ENCODE data around the gene ERICH6B. TPM values are rescaled to one million over a fixed set of nuclear protein-coding genes. Genes with fewer than 3 reads are reported as not detected.

ERICH6B gene
- total RNA-seq, 2 experiments from 2014 or later = not detected

DNA sequence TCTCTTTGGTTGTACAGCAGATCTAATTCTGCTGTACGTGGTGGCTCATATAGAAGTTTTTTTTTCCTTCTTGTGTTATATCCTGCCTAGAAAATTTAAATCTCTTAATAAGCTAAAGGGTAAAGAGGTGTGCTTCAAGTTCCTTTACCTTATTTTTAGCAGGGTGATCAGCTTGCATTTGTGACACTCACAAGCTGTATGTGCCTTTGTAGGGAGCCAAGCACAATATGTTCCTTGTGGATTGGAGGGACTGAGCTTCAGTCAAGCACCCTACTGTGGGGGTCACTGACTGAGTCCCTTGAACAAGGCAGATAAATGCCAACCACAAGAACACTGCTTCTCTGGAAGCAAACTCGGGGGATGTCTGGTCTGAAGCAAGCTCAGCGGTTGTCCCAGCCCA is 12.6 kb upstream of the ERICH6B start:
- Mint-ChIP-seq H3K27me3 (ENCODE audit: low read depth) (peaks cover 10% of the 10 kb centered on the region), H3K4me3 (no peak overlapping the region), H3K4me1 (ENCODE audit: low read depth) (no peaks in the 10 kb centered on the region), H3K27ac (no peak overlapping the region), H3K36me3 (ENCODE audit: low read depth) (no peaks in the 10 kb centered on the region), H3K9me3 (ENCODE audit: insufficient read depth) (no peaks in the 10 kb centered on the region)
- DNase-seq (no peak), ATAC-seq (no peak)
- CTCF ChIA-PET = no interaction called here
- POLR2A ChIA-PET = no interaction called here

DNA sequence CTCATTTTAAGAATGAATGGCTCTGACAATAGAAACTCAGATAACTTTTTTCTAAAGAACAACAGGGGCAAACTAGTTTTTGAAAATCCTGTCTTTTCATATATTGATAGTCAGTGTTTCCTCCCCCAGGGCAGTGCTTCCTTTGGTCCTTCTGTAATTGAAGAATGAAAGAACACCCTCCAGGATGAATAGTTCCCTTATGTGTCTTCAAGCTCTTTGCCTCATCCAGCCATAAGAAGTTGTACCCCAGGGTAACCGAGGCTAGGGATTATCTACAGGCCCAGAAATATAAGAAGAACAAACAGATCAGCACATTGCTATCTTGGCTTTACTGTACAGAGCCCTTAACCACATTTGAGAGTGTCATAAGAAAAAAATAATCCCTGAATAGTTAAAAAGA is 12.1 kb upstream of the ERICH6B start:
- ATAC-seq = no peak
- no peaks in the 10 kb centered on the region for H3K9me3 Mint-ChIP-seq (ENCODE audit: insufficient read depth)
- CTCF ChIA-PET = no interaction called here

DNA sequence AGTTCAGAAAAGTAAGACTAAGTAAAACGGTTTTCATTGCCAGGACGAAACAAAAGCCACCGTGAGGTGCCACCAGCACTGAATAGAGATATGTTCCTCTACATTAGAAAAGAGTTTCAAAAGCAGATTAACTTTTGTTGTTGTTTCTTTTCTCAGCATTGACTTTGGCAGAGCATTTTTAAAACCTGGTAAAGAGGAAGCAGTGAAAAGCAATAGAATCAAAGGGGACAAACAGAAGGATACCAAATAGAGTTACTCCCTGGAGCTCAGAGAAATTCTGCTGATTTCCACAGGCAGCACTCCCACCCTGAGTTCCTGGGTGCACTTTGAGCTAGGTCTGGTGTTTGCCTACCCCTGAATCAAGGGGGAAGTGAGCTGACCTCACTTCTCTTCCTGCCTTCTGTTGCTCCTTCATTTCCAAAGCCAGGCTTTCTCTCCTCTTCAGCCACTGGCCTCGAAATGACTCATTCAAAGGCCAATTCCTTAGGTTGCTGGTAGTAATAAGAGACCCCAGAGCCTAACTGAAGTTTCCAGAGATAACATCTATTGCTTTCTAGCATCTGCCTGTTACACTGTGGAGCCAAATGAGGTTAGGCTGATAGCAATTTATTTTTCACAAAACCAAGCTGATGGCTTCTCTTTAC is 11.3 kb upstream of the ERICH6B start:
- ChIA-PET CTCF (no interaction called here), POLR2A (no interaction called here)
- H3K4me3 Mint-ChIP-seq = no peak overlapping the region

More for the DNA sequence above, 12.1 kb upstream of the ERICH6B start:
- Mint-ChIP-seq H3K27me3 (ENCODE audit: low read depth) (peaks cover 12% of the 10 kb centered on the region), H3K4me1 (ENCODE audit: low read depth) (no peaks in the 10 kb centered on the region), H3K36me3 (ENCODE audit: low read depth) (no peaks in the 10 kb centered on the region), H3K4me3 (no peak overlapping the region), H3K27ac (no peak overlapping the region)
- POLR2A ChIA-PET = no interaction called here
- no peak for DNase-seq

DNA sequence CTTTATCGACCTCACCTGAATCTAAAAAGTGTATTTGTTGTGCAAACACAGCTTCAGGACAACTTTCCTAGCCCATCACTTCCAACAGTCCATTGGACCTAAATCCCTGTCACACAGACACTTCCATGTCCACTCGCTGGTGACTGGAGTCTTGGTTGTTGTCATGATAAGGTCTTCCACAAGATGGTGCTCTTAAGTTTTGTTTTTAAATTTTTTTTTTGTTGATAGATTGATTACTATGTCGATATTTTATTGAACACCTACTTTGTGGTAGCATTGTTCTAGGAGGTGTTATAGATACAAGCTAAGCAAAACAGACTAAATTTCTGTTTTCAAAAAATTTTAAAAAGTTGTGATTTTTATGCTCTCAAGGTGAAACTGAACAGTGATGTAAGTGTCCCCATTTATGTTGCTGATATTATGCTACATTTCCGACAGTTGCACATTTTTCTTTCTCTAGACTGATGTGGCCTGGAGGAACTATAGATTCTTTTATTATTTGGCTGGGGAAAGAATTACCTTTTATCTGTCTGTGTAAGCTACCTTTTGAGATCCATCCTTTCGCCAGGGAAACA is 8.1 kb upstream of the ERICH6B start:
- Mint-ChIP-seq H3K27me3 (ENCODE audit: low read depth) (peaks cover 35% of the 10 kb centered on the region), H3K9me3 (ENCODE audit: insufficient read depth) (no peaks in the 10 kb centered on the region), H3K36me3 (ENCODE audit: low read depth) (no peaks in the 10 kb centered on the region), H3K4me1 (ENCODE audit: low read depth) (no peaks in the 10 kb centered on the region), H3K4me3 (no peak overlapping the region), H3K27ac (no peak overlapping the region)
- ATAC-seq (no peak), DNase-seq (no peak)
- POLR2A ChIA-PET = interaction anchor here (1.0 kb wide), 1 partner anchor 194 kb away, joined by 3 read pairs; no protein-coding TSS in a partner anchor
- CTCF ChIA-PET = interaction anchor here (0.7 to 2.8 kb wide), 10 partner anchors 11 to 698 kb away, joined by 3 to 10 read pairs (median 4); no protein-coding TSS in a partner anchor

More for the DNA sequence above, 11.3 kb upstream of the ERICH6B start:
- ATAC-seq = no peak
- Mint-ChIP-seq H3K9me3 (ENCODE audit: insufficient read depth) (no peaks in the 10 kb centered on the region), H3K36me3 (ENCODE audit: low read depth) (no peaks in the 10 kb centered on the region), H3K27me3 (ENCODE audit: low read depth) (peaks cover 14% of the 10 kb centered on the region), H3K27ac (no peak overlapping the region), H3K4me1 (ENCODE audit: low read depth) (no peaks in the 10 kb centered on the region)
- no peak for DNase-seq

DNA sequence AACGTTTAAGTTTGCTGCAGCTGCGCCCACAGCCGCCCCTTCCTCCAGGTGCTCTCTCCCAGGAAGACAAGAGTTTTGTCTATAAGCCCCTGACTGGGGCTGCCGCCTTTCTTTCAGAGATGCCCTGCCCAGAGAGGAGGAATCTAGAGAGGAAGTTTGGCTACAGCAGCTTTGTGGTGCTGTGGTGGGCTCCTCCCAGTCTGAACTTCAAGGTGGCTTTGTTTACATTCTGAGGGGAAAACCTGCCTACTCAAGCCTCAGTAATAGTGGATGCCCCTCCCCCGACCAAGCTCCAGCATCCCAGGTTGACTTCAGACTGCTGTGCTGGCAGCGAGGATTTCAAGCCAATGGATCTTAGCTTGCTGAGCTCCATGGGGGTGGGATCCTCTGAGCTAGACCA is 6.4 kb upstream of the ERICH6B start:
- CTCF ChIA-PET = interaction anchor here (0.7 to 2.8 kb wide), 2 partner anchors 8 to 504 kb away, joined by 3 to 9 read pairs; no protein-coding TSS in a partner anchor
- ATAC-seq = no peak
- Mint-ChIP-seq H3K4me1 (ENCODE audit: low read depth) (no peaks in the 10 kb centered on the region), H3K4me3 (no peak overlapping the region), H3K9me3 (ENCODE audit: insufficient read depth) (no peaks in the 10 kb centered on the region), H3K36me3 (ENCODE audit: low read depth) (no peaks in the 10 kb centered on the region), H3K27ac (no peak overlapping the region), H3K27me3 (ENCODE audit: low read depth) (peaks cover 48% of the 10 kb centered on the region)
- POLR2A ChIA-PET = no interaction called here
- no peak for DNase-seq

DNA sequence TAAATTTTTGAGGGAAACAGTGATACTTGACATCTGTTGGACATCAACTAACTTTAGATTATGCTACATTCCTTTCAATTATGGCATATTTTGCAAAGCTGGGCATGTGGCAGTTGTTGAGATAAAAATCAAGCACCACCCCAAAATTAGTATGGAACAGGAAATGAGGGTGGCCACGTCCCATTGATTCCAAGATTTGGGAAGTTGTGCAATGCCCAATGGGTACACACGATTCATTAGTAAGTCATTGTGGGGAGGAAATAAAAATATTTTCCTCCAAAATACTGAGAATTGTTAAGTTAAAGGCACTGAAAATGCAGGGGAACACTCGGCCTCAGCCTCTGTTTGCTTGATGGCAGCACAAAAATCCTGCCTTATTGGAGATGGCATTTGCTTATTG is 7.6 kb downstream of the ERICH6B start:
- H3K27me3 Mint-ChIP-seq (ENCODE audit: low read depth) = peaks cover 20% of the 10 kb centered on the region
- H3K27ac Mint-ChIP-seq = no peak overlapping the region
- CTCF ChIA-PET = no interaction called here

DNA sequence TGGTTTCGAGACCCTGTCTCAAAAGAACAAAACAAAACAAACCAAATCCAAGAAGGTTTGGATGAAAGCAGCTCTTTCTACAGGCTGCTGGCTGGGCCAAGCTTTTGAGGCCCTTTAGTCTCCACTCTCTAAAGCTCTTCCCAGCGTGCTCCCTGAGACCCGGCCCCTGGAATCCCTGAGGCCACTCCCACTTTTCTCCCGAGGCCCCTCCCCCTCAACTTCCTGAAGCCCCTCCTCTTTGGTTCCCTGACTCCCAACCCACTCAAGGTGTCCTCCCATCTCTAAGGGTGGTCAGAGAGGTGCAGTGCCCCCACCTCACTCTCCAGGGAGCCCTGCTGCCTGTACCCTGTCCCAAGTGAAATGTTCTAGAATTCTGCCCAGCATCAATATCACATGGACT is 10.6 kb downstream of the ERICH6B start:
- no peaks in the 10 kb centered on the region for H3K36me3 Mint-ChIP-seq (ENCODE audit: low read depth)
- no peaks in the 10 kb centered on the region for H3K9me3 Mint-ChIP-seq (ENCODE audit: insufficient read depth)
- no peaks in the 10 kb centered on the region for H3K4me1 Mint-ChIP-seq (ENCODE audit: low read depth)
- no peak overlapping the region for H3K27ac Mint-ChIP-seq
- H3K4me3 Mint-ChIP-seq = no peak overlapping the region
- no peak for ATAC-seq
- H3K27me3 Mint-ChIP-seq (ENCODE audit: low read depth) = peaks cover 17% of the 10 kb centered on the region
- CTCF ChIA-PET = interaction anchor here (1.5 kb wide), 1 partner anchor 25 kb away, joined by 3 read pairs; no protein-coding TSS in a partner anchor
- POLR2A ChIA-PET = no interaction called here
- DNase-seq = no peak

More for the DNA sequence above, 7.6 kb downstream of the ERICH6B start:
- POLR2A ChIA-PET = no interaction called here
- ATAC-seq (no peak), DNase-seq (no peak)
- Mint-ChIP-seq H3K4me1 (ENCODE audit: low read depth) (no peaks in the 10 kb centered on the region), H3K4me3 (no peak overlapping the region), H3K9me3 (ENCODE audit: insufficient read depth) (no peaks in the 10 kb centered on the region), H3K36me3 (ENCODE audit: low read depth) (no peaks in the 10 kb centered on the region)

DNA sequence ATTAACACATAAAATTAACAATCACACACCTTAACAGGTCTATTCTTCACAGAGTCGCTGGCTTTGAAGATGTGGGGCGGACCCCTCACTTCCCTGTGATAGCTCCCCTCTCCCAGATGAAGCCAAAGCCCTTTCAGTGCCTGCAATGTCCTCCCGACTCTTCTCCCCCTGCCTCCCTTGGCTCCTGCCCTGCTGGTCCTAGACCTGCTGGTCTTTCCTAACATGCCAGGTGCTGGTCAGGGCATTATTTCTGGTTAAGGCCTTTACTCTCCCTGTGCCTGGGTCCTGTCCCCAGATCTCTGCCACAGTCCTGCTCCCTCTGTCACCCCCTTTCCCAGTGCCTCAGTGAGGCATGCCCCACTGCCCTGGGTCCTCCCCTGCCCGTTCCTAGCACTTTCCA is 12.2 kb downstream of the ERICH6B start:
- no peak for ATAC-seq
- ChIA-PET POLR2A (no interaction called here), CTCF (no interaction called here)
- H3K27ac Mint-ChIP-seq = no peak overlapping the region
- H3K27me3 Mint-ChIP-seq (ENCODE audit: low read depth) = peaks cover 13% of the 10 kb centered on the region
- DNase-seq = no peak
- no peaks in the 10 kb centered on the region for H3K9me3 Mint-ChIP-seq (ENCODE audit: insufficient read depth)
- H3K4me3 Mint-ChIP-seq = no peak overlapping the region
- H3K36me3 Mint-ChIP-seq (ENCODE audit: low read depth) = no peaks in the 10 kb centered on the region
- H3K4me1 Mint-ChIP-seq (ENCODE audit: low read depth) = no peaks in the 10 kb centered on the region

DNA sequence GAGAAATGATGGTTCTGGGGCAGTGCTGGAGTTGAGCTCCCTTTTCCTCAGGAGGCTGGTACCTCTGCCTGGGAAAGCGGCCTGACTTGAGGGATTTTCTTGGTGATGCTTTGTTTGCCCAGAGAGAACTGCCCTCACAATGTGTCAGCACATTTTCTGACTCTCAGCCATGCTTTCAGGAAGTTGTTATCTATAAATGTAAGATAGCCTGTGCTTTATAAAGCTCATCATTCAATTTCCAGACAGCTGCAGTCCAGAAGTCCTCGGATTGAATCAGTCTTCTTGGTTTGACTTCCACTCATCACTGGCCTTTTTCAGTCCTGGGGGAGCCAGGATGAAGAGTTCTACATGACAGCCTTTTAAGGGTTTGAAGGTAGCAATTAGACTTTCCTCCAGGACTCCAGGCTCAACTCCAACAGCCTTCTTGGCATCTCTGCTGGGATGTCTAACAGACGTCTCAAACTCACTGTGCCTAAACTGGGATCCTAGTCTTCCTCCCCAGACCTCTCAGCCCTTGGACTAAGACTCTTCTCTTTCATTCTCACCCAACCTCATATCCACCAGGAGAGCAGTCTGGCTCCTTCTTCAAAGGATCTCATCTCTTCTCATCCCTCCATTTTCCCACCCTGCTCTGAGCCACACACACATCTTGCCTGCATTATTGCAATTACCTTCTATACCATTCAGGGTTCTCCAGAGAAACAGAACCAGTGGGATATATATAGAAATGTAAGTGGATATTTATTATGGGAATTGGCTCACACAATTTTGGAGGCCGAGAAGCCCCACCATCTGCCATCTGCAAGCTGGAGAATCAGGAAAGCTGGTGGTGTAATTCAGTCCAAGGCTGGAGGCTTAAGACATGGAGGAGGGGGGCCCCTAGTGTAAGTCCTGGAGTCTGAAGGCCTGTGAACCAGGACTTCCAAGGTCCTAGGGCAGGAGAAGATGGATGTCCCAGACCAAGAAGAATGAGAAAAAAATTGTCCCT is 13.1 kb downstream of the ERICH6B start:
- POLR2A ChIA-PET = no interaction called here
- H3K36me3 Mint-ChIP-seq (ENCODE audit: low read depth) = no peaks in the 10 kb centered on the region
- H3K4me3 Mint-ChIP-seq = no peak overlapping the region
- no peaks in the 10 kb centered on the region for H3K4me1 Mint-ChIP-seq (ENCODE audit: low read depth)
- H3K27me3 Mint-ChIP-seq (ENCODE audit: low read depth) = peaks cover 16% of the 10 kb centered on the region
- no peaks in the 10 kb centered on the region for H3K9me3 Mint-ChIP-seq (ENCODE audit: insufficient read depth)
- CTCF ChIA-PET = no interaction called here
- DNase-seq = no peak
- no peak overlapping the region for H3K27ac Mint-ChIP-seq
- no peak for ATAC-seq

DNA sequence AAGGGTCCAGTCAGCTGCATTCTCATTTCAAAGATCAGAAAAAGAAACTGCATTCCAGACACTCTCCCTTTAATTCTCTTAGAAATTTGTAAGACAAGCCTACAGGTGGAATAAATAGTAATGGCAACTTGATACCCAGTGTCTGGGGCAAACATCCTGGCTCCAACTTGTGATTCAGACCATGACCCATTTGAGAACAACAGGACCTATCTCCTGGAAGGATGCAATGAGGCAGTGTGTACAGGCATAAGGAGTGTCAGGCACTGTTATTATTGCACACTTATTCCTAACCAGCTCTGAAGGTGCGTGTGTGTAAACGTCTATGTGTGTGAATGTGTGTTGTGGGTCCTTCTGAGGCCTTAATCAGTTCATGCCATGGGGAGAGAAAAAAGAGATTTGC is 13.9 kb downstream of the ERICH6B start:
- Mint-ChIP-seq H3K27me3 (ENCODE audit: low read depth) (peaks cover 14% of the 10 kb centered on the region), H3K36me3 (ENCODE audit: low read depth) (no peaks in the 10 kb centered on the region), H3K4me1 (ENCODE audit: low read depth) (no peaks in the 10 kb centered on the region), H3K4me3 (no peak overlapping the region), H3K9me3 (ENCODE audit: insufficient read depth) (no peaks in the 10 kb centered on the region), H3K27ac (no peak overlapping the region)
- ChIA-PET CTCF (no interaction called here), POLR2A (no interaction called here)
- DNase-seq = no peak
- no peak for ATAC-seq

DNA sequence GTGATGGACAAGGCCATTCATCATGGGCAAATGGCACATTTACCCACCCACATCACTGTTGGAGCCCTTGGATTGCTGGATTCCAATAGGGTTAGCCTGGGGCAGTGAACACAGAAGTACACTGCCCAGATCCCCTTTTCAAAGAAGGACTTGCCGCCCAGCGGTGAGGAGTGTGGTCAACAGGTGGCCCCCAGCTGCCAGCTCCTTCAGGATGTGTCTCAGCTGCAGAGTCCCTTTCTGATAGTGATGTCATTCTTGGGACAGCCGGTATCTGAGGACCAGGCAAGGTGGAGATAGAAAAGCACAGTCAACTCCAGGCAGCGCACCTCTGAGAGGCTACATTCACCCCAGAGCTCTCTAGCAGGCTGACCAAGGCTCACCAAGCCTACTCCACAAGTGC is 16.9 kb downstream of the ERICH6B start:
- H3K4me1 Mint-ChIP-seq (ENCODE audit: low read depth) = no peaks in the 10 kb centered on the region
- ATAC-seq (no peak), DNase-seq (no peak)
- H3K27ac Mint-ChIP-seq = no peak overlapping the region
- no peaks in the 10 kb centered on the region for H3K36me3 Mint-ChIP-seq (ENCODE audit: low read depth)
- H3K27me3 Mint-ChIP-seq (ENCODE audit: low read depth) = peaks cover 21% of the 10 kb centered on the region
- POLR2A ChIA-PET = no interaction called here
- no peak overlapping the region for H3K4me3 Mint-ChIP-seq
- CTCF ChIA-PET = no interaction called here
- H3K9me3 Mint-ChIP-seq (ENCODE audit: insufficient read depth) = no peaks in the 10 kb centered on the region

All from activated CD8-positive, alpha-beta T cell treated with anti-CD3 and anti-CD28 coated beads, Interleukin-2, amount 10 ng/mL, durations not matched to agents 7 days and 5 days (primary cell).